Myocyte (in vitro differentiated cells): ENCODE measurements around the gene TMEM223. TPM values are rescaled to one million over a fixed set of nuclear protein-coding genes. Genes with fewer than 3 reads are reported as not detected.
"Not testable (repeated sequence)": the region's sequence is repeated elsewhere in the genome, so short reads cannot be mapped to it uniquely, and the experiment has no call there.

Experiments used
- DNase-seq: peaks from one replicate; pipeline ENCODE4 v3.0.0-alpha.2; 2012; ENCODE audit warnings: low read depth
- polyA plus RNA-seq: library from polyadenylated mRNA; unstranded; fragments of >200 nt; gene quantifications from one replicate; pipeline ENCODE4 v1.2.1, GENCODE V29; 2012; ENCODE audit warnings: missing spikeins
- total RNA-seq: library from RNA; depleted of rRNA; stranded (reverse); fragments of >200 nt; gene quantifications from 2 replicates; pipeline ENCODE4 v1.2.3, GENCODE V29; 2014

TMEM223 gene, protein sequence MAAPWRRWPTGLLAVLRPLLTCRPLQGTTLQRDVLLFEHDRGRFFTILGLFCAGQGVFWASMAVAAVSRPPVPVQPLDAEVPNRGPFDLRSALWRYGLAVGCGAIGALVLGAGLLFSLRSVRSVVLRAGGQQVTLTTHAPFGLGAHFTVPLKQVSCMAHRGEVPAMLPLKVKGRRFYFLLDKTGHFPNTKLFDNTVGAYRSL
- 23.9 and 33.4 TPM in 2 replicates for total RNA-seq
- polyA plus RNA-seq: 20.9 TPM

DNA sequence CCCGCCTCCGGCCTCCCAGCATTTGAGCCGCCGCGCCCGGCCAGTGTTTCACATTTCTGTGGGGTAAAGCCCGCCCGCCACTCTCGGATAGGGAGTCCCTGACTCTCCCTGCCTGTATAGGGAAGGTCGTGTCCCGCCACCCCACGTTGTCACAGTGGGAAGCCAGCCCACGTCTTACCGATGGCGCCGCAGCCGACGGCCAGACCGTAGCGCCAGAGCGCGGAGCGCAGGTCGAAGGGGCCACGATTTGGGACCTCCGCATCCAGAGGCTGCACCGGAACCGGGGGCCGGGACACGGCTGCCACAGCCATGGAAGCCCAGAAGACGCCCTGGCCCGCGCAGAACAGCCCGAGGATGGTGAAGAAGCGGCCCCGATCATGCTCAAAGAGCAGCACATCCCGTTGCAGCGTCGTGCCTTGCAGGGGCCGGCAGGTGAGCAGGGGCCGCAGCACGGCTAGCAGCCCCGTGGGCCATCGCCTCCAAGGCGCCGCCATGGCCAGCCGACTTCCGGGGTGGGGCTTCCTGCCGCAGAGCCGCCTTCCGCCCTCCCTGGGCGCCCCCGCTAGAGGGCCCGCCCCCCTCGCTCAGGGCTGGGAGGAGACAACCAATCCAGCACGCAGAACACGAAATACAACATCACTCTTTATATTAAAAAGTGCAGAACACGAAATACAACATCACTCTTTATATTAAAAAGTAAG lies at the start of gene TMEM223:
Gene TMEM223, minus strand, starts transcription at position 506 of the 701 bp plus-strand sequence. Its CDS starts 12 bp downstream, at position 494.
- peak; percentile 81 for DNase-seq

DNA sequence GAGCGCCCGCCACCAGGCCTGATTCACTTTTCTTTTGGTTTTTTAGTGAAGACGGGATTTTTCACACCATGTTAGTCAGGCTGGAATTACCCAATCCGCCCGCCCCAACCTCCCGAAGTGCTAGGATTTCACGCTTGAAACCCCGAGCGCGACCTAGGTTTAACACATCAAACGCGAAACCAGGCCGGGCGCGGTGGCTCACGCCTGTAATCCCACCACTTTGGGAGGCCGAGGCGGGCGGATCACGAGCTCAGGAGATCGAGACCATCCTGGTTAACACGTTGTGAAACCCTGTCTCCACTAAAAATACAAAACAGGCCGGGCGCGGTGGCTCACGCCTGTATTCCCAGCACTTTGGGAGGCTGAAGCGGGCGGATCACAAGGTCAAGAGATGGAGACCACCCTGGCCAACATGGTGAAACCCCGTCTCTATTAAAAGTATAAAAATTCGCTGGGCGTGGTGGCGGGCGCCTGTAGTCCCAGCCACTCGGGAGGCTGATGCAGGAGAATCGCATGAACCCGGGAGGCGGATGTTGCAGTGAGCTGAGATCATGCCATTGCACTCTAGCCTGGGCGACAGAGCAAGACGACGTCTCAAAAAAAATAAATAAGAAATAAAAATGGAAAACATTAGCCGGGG lies 49.0 kb upstream of the TMEM223 start:
- DNase-seq: peak; percentile 61

DNA sequence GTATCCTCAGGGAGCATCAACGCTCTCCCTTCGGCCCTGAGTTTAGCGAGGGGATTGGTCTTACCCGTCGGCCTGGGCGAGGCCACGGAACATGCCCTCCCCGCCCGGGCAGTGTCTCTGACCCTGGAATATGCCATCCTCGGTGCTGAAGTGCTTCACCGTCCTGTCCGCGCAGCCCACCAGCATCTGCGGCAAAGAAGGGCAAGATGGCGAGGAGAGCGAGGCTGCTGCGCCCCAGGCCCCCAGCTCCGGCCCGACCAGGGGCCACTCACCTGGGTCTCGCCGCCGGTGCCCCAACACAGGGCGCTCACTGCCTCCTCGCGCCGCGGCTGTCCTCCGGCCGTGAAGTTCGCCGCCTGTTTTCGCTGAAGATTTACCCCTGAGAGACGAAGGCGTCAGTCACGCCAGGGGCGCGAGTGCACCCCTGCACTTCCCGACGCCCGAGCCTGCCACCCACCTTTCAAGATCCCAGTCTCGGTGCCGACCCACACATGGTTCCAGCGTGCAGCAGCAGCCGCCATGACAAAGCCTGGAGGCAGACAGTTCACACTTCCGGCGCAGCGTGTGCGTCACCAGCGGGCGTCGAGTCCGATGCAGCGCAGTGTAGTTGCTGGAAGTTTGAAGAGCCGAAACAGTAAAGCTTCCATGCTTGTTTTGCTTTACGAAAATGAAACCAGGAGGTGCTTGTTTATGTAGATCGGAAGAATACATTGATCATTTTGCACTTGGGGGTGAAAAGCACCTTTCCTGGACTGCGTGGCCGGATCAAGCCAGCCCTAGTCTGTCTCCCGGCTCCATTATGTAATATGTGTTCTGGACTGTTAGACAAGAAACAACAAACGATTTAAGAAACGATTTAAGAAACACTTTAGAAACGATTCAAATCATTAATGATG lies 47.5 kb upstream of the TMEM223 start, which contains the start of gene WDR74:
Gene WDR74, minus strand, starts transcription at position 541 of the 896 bp plus-strand sequence. Its CDS starts 20 bp downstream, at position 521.
- DNase-seq: peak; percentile 93

DNA sequence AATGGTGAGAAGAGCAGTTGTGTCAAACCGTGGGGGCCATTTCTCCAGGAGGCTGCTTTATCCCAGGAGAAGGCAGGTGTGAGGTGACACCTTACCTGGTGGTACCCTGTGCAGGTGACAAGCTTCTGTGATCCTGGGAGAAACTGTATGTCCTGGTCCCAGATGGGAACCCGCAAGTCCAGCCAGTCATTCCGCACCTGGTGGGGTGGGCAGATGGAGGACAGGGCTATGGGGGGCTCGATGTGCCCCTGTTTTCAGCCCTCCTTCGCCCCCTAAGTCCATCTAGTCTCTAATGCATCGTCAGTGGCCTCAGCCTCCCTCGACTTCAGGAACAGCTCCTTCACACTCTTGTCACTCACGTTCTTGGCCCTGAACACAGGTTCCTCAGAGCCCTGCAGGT lies 43.5 kb upstream of the TMEM223 start:
- no peak for DNase-seq

DNA sequence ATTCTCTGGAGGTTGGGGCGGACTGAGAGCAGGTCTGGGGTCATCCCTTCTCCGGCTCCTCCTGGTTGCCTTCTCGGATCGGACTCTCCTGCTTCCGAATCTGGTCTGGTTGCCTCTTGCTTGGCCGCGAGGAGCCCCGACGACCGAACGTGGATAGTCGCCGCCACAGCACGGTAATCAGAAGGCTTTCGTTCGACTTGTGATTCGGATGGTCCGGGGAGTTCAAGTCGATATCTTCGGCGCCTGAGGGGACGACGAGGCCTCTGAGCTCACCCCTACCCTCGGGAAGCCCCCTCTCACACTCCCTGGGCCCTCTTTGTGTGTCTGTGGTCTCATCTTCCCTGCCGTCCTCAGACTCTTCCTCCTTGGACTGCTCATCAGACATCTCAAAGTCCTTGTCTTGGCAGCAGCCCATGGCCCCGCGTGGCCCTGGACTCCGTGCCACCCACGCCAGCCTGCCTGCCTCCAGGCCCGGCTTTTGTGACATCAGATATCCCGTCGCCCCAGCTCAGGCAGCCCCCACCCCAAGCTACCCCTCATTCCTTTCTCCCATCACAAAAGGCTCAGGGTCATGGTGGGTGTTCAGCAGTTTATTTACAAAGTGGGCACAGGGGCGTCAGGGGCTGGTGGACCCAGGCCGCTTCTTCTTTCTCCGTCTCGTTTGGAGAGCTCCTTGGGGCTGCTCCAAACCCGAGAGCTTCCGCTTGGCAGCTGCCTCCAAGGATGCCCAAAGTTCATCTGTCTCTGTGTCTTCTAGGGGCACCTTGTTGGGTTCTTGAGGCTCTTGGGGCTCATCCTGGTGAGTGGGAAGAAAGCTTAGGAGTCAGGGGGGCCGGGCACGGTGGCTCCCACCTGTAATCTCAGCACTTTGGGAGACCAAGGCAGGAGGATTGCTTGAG lies 40.8 kb upstream of the TMEM223 start, which contains the start of gene TEX54:
Gene TEX54, minus strand, starts transcription at position 506 of the 899 bp plus-strand sequence.
- DNase-seq: peak; percentile 43

DNA sequence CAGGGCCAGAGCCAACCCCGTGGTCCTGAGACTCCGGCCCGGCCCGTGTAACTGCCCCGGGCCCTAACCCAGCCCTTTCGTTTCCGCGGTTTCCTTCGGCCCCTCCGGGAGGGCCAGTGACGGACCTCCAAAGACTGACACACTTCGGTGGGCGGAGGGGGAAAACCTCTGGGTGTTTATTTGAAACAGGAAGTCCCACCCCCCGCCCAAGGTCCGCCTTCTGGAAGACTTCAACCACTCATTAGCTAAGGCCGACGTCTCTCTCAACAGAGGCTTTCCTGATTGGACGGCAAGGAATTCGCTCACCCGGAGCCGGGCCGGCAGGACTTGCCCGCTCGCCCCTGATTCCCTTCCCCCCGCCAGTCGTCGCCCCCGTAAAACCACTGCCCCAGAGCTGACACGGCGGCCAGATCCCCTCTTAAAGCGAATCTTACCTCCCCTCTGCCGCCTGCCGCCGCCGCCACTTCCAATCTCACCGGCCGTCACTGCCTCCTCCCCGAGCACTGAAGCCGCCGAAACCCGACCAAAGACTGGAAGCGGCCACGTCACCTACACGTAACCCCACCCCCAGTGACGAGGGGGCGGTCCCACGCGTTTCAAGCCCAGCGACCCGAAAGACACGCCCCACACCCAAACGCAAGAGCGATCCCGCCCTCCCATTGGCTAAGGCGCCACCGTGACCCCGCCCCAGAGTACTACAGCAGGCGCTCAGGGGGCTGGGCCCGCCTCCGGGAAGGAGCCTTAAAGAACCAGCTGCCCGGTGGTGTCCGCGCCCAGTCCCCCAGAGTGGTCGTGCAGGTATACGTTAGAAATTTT lies 39.9 kb upstream of the TMEM223 start, which contains the start of gene STX5:
Gene STX5, minus strand, starts transcription at position 532 of the 816 bp plus-strand sequence. CDS start 808 bp downstream, outside the sequence.
- peak; percentile 98 for DNase-seq

DNA sequence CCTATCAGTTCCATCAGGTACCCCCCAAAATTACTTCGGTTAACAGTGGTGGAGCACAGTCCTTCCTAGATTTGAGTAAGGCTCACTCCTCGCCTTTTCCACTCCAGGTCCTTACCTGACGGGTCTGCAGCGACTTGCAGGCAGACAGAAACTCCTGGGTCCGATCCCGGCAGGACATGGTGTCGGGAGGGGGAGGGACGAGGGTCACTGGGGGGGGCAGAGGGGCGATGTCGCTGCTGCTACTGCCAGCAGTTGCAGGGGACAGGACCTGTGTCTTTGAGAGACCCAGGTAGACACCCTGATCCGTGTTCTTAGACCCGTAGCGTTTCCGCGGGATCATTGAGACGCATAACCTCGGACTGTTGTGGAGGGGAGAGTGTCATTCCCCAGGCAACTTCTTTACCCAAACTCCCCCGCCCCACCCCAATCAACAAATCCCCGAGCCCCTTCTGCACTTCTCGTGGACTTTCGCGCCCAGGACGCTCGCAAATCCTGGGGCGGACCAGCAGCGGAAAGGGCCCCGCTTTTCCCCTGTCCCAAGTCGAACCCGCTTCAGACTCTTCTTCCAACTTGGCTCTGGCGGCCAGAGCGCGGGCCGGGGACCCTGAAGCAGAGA lies 39.2 kb upstream of the TMEM223 start:
- no peak for DNase-seq

DNA sequence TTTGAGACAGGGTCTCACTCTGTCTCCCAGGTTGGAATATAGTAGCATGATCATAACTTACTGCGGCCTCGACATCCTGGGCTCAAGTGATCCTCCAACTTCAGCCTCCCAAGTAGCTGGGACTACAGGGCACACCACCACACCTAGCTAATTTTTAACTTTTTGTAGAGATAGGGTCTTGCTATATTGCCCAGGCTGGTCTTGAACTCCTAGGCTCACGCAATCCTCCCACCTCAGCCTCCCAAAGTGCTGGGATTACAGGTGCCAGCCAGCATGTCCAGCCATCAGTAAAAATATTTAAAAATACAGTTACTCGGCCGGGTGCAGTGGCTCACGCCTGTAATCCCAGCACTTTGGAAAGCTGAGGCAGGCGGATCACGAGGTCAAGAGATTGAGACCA lies 36.3 kb upstream of the TMEM223 start:
- not testable (repeated sequence) for DNase-seq

DNA sequence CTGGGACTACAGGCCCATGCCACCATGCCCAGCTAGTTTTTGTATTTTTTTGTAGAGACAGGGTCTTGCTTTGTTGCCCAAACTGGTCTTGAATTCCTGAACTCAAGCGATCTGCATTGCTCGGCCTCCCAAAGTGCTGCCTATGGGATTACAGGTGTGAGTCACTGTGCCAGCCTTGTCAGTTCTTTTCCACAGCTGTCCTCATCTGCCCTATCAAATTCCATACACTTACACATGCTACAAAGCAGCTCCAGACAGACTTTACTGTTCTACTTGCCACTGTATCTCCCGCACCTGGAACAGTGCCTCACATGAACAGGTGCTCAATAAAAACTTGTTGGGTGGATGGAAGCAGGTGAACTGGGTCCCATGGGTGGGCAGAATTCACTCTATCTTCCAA lies 31.9 kb upstream of the TMEM223 start:
- peak; percentile 13 for DNase-seq

DNA sequence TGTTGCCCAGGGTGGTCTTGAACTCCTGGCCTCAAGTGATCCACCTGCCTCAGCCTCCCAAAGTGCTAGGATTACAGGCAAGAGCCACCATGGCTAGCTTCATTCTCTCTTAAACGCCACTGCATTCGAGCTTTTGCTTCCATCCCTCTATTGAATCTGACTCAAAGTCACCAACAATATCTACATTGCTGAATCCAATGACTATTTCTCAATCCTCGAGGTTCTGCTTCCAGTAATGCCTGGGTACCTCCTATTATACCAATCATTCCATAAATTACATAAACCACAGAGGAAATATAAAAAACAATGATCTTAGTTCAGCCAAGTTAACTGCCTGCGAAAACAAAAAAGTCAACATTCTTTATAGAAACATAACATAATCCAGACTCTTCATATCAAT lies 25.3 kb upstream of the TMEM223 start:
- no peak for DNase-seq

DNA sequence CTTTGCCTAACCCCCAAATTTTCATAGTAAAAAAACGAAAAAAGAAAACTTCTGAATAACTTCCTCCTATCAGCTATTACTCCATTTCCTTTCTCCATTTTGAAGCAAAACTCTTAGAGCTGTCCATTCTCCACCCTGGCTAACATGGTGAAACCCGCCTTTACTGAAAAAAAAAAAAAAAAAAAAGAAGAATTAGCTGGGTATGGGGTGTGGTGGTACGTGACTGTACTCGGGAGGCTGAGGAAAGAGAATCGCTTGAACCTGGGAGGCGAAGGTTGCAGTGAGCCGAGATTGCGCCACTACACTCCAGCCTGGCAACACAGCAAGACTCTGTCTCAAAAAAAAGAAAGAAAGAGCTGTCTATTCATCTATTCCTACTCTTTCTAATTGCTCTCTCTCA lies 24.8 kb upstream of the TMEM223 start:
- no peak for DNase-seq

DNA sequence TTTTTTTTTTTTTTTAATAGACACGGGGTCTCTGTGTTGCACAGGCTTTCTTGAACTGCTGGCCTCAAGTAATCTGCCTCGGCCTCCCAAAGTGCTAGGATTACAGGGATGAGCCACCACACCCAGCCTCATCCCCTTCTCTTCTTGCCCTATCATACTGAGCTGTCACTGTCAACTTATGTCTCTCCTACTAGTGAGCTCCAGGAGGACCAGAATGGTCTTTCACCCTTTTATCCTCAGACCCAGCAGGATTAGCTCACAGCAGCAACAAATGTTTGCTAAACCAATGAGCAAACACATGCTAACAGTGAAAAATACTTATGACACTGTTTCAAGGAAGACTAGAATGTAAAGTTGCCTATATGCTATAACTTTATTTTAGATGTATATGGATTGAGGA lies 19.9 kb upstream of the TMEM223 start:
- no peak for DNase-seq

DNA sequence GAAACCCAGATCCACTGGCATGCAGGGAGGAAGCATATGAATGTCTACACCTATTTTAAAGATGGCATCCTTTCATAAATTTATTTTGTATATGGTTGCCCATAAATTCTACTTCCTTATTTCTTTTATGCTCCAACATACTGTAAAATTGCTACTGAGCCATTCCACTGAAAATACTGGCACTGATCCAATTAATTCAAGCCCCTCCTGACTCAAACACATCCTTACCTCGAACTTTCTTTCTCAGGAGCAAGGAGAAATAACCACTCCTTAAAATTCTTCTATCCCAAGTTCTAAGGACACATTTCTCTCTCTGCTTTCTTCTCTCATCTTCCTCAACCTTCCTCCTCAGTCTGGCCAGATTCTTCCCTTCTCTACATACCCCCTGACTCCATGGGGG lies 18.9 kb upstream of the TMEM223 start:
- no peak for DNase-seq

DNA sequence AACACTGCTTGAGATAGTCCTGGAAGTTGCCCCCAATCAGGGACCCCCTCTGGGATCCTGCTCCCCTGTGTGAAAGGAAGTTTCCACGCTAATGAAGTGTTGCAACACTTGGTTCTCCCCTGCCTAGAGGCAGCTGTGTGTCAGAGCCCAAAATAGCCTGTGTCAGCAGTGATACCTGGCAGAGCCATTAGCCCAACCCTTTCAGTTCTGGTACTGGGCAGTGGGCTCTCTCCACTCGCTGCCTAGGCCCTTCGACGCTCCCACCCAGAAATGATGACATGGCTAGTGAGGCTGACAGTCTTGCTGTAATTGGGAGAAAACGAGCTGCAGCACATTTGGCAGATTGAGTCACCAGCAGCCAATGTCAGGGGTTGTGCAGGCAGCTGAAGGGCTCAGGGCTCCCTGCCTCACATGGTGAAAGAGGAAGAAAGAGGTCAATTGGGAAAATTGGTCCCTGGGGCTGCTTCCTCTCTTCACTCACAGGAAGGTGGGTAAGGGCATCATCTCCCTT lies 14.9 kb upstream of the TMEM223 start:
- peak; percentile 65 for DNase-seq

DNA sequence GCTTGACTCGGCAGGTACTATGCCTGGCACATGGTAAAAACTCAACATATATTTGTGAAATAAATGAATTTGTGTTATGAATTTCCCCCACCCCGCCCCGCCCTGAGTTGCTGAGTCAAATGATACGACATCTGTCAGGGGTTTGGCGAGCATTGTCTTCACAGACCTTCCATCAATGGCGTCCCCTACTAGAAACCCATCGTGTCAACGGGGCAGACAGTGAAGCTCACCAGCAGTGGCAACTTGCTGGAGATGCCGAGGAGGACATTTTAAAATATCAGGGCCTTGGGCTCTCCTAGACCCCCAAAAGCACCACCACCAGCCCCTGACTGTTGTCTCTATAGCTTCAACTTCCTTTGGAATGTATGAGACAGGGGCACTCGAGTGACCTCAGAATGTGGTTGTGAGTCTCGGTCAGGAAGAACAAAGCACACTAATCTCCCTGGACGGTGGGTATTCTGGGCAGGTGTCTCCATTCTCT lies 14.2 kb upstream of the TMEM223 start:
- peak; percentile 67 for DNase-seq

DNA sequence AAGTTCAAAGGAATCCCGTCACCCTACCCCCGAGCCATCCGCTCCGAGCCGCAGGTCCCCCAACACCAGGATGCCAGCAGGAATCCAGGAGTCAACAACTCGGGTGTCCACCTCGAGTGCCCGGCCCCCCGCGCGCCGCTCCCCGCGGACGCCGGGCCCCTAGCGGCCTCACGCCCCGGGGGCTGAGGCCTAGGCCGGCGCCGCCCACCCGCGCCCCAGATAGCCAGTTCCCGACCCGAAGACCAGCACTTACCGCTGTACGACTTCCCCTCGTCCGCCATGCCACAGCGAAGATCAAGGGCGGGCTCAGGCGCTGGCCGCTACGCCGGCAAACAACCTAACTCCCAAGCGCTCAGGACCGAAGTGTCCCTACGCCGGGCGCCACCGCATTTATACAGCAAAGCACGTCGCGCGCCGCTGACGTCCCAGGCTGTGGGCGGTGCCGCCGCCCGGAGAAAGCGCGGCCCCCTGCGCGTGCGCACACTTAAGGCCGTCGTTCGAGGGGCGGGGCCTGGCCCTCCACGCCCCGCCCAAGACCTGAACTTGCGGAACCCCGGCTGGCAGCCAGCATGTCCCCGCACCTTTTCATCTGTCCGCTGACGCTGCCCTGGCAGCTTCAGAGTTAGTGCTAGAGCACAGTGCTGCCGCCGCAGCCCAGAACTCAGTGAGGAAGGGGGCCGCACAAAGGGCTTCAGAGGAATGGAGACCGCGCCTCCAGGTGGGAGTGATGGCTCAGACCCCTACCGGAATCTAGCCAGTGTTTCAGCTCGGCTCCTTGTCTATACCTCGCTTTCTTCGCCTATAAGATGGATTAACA lies 13.5 kb upstream of the TMEM223 start, which contains the start of gene NXF1:
Gene NXF1, minus strand, starts transcription at position 365 of the 817 bp plus-strand sequence. Its CDS starts 84 bp downstream, at position 281.
- peak; percentile 93 for DNase-seq
